B cell (primary cell): Measurements from ENCODE around the gene DOC2B.

Experiments used
- EZH2 ChIP-seq: IDR thresholded peaks from 2 replicates; pipeline ENCODE4 v1.6.1; 2012; ENCODE audit warnings: borderline replicate concordance, low read depth, mild to moderate bottlenecking, moderate library complexity, low read length; ENCODE audit not compliant: insufficient read depth, poor library complexity, severe bottlenecking
- TF ChIP-seq, protein P1 (sequence below): fragments of 200-600 bp; IDR thresholded peaks from one replicate; pipeline ENCODE4 v1.8.0; 2022; ENCODE audit warnings: antibody characterized with exemption, mild to moderate bottlenecking

GRCh38 chr17:199191-199604 lies 17.7 kb upstream of the DOC2B start:
- TF ChIP-seq, protein P1, sequence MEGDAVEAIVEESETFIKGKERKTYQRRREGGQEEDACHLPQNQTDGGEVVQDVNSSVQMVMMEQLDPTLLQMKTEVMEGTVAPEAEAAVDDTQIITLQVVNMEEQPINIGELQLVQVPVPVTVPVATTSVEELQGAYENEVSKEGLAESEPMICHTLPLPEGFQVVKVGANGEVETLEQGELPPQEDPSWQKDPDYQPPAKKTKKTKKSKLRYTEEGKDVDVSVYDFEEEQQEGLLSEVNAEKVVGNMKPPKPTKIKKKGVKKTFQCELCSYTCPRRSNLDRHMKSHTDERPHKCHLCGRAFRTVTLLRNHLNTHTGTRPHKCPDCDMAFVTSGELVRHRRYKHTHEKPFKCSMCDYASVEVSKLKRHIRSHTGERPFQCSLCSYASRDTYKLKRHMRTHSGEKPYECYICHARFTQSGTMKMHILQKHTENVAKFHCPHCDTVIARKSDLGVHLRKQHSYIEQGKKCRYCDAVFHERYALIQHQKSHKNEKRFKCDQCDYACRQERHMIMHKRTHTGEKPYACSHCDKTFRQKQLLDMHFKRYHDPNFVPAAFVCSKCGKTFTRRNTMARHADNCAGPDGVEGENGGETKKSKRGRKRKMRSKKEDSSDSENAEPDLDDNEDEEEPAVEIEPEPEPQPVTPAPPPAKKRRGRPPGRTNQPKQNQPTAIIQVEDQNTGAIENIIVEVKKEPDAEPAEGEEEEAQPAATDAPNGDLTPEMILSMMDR: no peak
- no peak for TF ChIP-seq EZH2
